Aorta (tissue), 5 donors: ENCODE results near the gene SRP68. TPM values are rescaled to one million over a fixed set of nuclear protein-coding genes. Genes with fewer than 3 reads are reported as not detected.

Experiments used
- ATAC-seq: fragments of 200-7000 bp; cut with Tn5 transposase; one replicate; pipeline ENCODE4 v1.9.1; 2022; ENCODE audit warnings: moderate library complexity; ENCODE audit not compliant: low FRiP score
- DNase-seq, 2 donors: peaks; one replicate each; pipeline ENCODE4 v3.0.0-alpha.2; 2020
- H3K27ac ChIP-seq, 2 donors: one replicate each; pipeline ENCODE4 v1.5.1; 2013; ENCODE audit warnings: low read length in 2 of 2, mild to moderate bottlenecking in 2 of 2, moderate library complexity in 2 of 2, control low read depth in 1 of 2, inconsistent platforms in 1 of 2, low read depth in 1 of 2
- H3K27me3 ChIP-seq, 2 donors: one replicate each; pipeline ENCODE4 v1.6.1; 2013; ENCODE audit warnings: control low read depth in 1 of 2, low read length in 1 of 2, mild to moderate bottlenecking in 1 of 2, moderate library complexity in 1 of 2; ENCODE audit not compliant: insufficient read depth in 2 of 2, control insufficient read depth in 1 of 2
- H3K36me3 ChIP-seq, 2 donors: one replicate each; pipeline ENCODE4 v1.6.1; 2013; ENCODE audit warnings: control low read depth in 1 of 2, low read length in 1 of 2, mild to moderate bottlenecking in 1 of 2; ENCODE audit not compliant: insufficient read depth in 2 of 2, control insufficient read depth in 1 of 2
- H3K4me1 ChIP-seq, 2 donors: one replicate each; pipeline ENCODE4 v1.6.1; 2013; ENCODE audit warnings: low read length in 2 of 2, control low read depth in 1 of 2, mild to moderate bottlenecking in 1 of 2, moderate library complexity in 1 of 2; ENCODE audit not compliant: insufficient read depth in 2 of 2, control insufficient read depth in 1 of 2
- H3K4me3 ChIP-seq, 2 donors: one replicate each; pipeline ENCODE4 v1.5.1; 2013; ENCODE audit warnings: low read length in 2 of 2, control low read depth in 1 of 2, mild to moderate bottlenecking in 1 of 2
- H3K9me3 ChIP-seq: one replicate; pipeline ENCODE4 v1.6.1; 2013; ENCODE audit warnings: mild to moderate bottlenecking, low read length; ENCODE audit not compliant: control insufficient read depth
- WGBS, 2 donors: extraction: QIAGEN DNeasy Blood & Tissue Kit; methylation state at CpG; one replicate each; pipeline ENCODE4 v1.1.7; 2013; 5-methylcytosine and 5-hydroxymethylcytosine counted together
- intact Hi-C, 2 donors: fragments of 100-400 bp; cut with DNase I; formaldehyde crosslinking; loops; one replicate each; pipeline versions ENCODE4 v1.14.2 to v1.15.0; 2022
- polyA plus RNA-seq, 2 donors: library from polyadenylated mRNA; stranded (reverse); fragments of 200-250 nt; gene quantifications; one replicate each; pipeline ENCODE4 v1.2.3, GENCODE V29; 2013
- total RNA-seq, 2 donors: library from RNA; stranded (reverse); fragmentation: NEBNext Ultra II Directional; extraction: Animal tissue kit (Norgen Biotek cat#: 25700); gene quantifications; one replicate each; pipeline ENCODE4 v1.2.1, GENCODE V29; 2021
- donor health status: healthy with polysubstance abuse.
- donor health status: Bipolar disorder and iron deficiency.
- donor health status: DM: no; HTN: no; CAD: no.
- donor health status: DM: no; HTN: no; CAD: no.
- donor health status: DM: yes; HTN: yes; CAD: no.

The SRP68 gene
- total and polyA plus RNA-seq, 4 donors = 35.1 to 60.9 (median 49.7) TPM

DNA sequence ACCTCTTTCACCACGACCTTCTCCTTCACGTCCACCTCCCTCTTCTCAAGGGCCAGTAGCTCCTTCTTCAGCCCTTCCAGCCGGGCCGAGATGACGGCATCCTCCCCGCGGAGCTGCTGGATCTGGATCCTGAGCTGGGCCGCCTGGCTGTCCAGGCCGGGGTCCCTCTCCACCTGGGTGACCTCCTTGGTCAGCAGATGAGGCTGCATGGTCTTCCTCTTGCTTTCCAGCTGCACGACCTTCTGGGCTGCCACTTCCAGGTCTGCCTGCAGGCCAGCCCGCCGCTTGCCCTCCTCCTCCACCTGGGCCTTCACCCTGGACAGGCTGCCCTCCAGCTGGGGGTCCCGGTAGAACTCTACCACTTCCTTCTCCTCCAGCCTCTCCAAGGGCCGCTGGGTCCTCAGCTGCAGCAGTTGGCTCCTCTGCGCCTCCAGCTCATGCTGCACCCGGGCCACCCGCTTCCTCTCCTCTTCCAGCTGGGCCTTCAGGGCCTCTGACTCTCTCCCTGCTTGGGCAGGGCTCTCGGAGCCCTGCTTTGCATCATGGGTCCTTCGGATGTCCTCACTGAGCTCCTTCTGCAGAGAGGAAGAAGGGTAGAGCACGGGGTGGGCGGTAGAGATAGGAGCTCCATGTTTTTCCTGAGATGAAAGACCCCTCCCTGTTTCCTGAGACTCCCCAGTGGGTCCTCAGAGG lies 62.2 kb downstream of the SRP68 start:
- H3K4me1 ChIP-seq = no peaks in the 10 kb centered on the region
- H3K9me3 ChIP-seq = no peaks in the 10 kb centered on the region
- no peaks in the 10 kb centered on the region for H3K27me3 ChIP-seq
- WGBS, 2 donors = 88 to 91% methylated on average over 21 of the region's 21 CpGs
- H3K4me3 ChIP-seq = no peak overlapping the region
- no peaks in the 10 kb centered on the region for H3K36me3 ChIP-seq
- DNase-seq (no peak), ATAC-seq (no peak)
- no peak overlapping the region for H3K27ac ChIP-seq
- intact Hi-C loops = loop anchor here in 1 of 2 donors (5.0 kb wide), 1 partner anchor 267 kb away; no protein-coding TSS in a partner anchor

- intact Hi-C loops = no loop called here
- Histone ChIP-seq H3K27me3 (no peaks in the 10 kb centered on the region), H3K9me3 (no peaks in the 10 kb centered on the region), H3K36me3 (no peaks in the 10 kb centered on the region), H3K4me3 (no peak overlapping the region), H3K27ac (no peak overlapping the region), H3K4me1 (no peaks in the 10 kb centered on the region)
- no peak for DNase-seq
- WGBS, 2 donors = 92 to 93% methylated on average over 20 of the region's 20 CpGs
- ATAC-seq = no peak
Observed at GRCh38 chr17:76009447-76009846, 62.9 kb downstream of the SRP68 start.

DNA sequence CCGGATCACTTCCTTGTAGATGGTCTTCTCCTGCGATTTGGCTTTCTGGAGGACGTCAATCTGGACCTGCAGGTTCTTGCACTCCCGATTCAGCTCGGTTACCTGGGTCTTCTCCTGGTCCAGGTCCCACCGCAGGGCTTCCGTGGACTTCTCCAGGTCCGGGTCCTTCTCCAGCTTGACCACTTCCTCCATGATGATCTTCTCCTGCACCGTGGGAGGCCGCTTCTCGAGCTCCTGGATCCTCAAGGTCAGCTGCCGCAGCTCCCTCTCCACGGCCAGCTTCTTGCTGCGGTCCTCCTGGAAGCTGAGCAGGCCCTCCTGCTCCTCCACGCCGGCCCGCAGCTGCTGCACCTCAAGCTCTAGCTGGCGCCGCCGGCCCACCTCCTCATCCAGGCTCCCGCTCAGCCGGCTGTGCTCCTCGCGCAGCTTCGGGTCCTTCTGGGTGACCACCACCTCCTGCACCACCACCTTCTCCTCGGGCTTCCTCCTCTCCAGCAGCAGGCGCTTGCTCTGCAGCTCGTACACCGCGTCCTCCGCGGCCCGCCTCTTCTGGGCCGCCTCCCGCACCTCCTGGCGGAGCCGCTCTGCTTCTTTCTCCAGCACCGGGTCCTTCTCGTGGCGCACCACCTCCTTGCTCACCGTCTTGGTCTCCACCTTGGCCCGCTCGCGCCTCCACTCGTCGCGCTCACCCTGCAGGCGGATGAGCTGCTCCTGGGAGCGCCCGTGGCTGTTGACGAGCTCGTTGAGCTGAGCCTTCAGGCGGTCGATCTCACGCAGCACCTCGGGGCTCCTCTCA lies 63.5 kb downstream of the SRP68 start:
- H3K9me3 ChIP-seq = no peaks in the 10 kb centered on the region
- no peak overlapping the region for H3K4me3 ChIP-seq
- 94 to 95% methylated on average over 56 of the region's 56 CpGs for WGBS, 2 donors
- H3K27ac ChIP-seq = no peak overlapping the region
- DNase-seq = peak in 1 of 2 donors; percentile 73
- no peaks in the 10 kb centered on the region for H3K27me3 ChIP-seq
- intact Hi-C loops = no loop called here
- ATAC-seq = no peak
- H3K36me3 ChIP-seq = no peaks in the 10 kb centered on the region
- H3K4me1 ChIP-seq = no peaks in the 10 kb centered on the region

DNA sequence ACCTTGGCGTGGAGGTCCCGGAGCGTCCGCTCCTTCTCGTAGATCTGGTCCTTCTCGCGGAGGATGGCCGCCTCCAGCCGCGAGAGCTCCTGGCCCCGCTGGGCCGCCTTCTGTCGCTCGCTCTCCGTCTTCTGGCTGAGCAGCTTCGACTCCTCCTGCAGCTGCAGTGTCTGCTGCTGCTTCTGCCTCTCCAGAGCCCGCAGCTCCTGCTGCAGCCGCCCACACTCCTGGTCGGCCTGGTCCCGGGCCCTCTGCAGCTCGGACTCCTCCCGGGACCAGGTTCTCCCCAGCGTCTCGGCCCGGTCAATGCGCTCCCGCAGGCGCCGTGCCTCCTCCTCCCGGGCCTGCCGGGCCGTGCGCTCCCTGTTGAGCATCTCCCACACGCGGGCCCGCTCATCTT lies 64.1 kb downstream of the SRP68 start:
- H3K27me3 ChIP-seq = no peaks in the 10 kb centered on the region
- 93% methylated on average over 36 of the region's 36 CpGs for WGBS, 2 donors
- ATAC-seq (no peak), DNase-seq (no peak)
- intact Hi-C loops = no loop called here
- no peaks in the 10 kb centered on the region for H3K4me1 ChIP-seq
- H3K4me3 ChIP-seq = no peak overlapping the region
- no peak overlapping the region for H3K27ac ChIP-seq
- H3K9me3 ChIP-seq = no peaks in the 10 kb centered on the region
- H3K36me3 ChIP-seq = no peaks in the 10 kb centered on the region

DNA sequence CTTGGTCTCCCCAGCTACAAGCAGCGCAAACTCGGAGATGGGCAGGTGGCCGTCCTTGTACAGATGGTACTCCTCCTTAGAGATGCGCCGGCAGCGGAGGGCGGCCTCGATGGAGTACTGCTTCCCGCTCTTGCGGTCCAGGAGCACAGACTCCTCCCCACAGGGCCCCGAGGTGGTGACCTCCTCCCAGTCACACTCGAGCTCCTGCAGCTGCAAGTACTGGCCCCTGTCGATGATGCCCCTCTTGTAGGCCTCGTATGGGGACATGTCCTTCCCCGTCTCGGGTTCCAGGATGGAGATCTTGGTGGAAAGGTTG lies 64.5 kb downstream of the SRP68 start:
- Histone ChIP-seq H3K27me3 (no peaks in the 10 kb centered on the region), H3K4me1 (no peaks in the 10 kb centered on the region), H3K36me3 (no peaks in the 10 kb centered on the region), H3K9me3 (no peaks in the 10 kb centered on the region), H3K27ac (no peak overlapping the region), H3K4me3 (no peak overlapping the region)
- ATAC-seq = no peak
- DNase-seq = peak in 1 of 2 donors; percentile 74
- intact Hi-C loops = no loop called here
- WGBS, 2 donors = 83 to 88% methylated on average over 16 of the region's 16 CpGs

GRCh38 chr17:76007131-76007849 lies 65.0 kb downstream of the SRP68 start:
- H3K27me3 ChIP-seq = no peaks in the 10 kb centered on the region
- no peak for DNase-seq
- no peaks in the 10 kb centered on the region for H3K4me1 ChIP-seq
- H3K4me3 ChIP-seq = no peak overlapping the region
- H3K27ac ChIP-seq = no peak overlapping the region
- intact Hi-C loops = no loop called here
- no peak for ATAC-seq
- no peaks in the 10 kb centered on the region for H3K9me3 ChIP-seq
- H3K36me3 ChIP-seq = no peaks in the 10 kb centered on the region
- WGBS, 2 donors = 91% methylated on average over 39 of the region's 39 CpGs

- WGBS, 2 donors = 64 to 67% methylated on average over 16 of the region's 16 CpGs
- ATAC-seq = no peak
- DNase-seq = peak; percentile 82 to 89
- no peaks in the 10 kb centered on the region for H3K4me1 ChIP-seq
- H3K27me3 ChIP-seq = no peaks in the 10 kb centered on the region
- intact Hi-C loops = loop anchor here in 1 of 2 donors (2.0 kb wide), 1 partner anchor 101 kb away; the partner anchor contains the start of gene MRPL38
- peaks cover 0 to 1% of the 10 kb centered on the region in 2 donors for H3K36me3 ChIP-seq
- no peak overlapping the region for H3K4me3 ChIP-seq
- no peaks in the 10 kb centered on the region for H3K9me3 ChIP-seq
- H3K27ac ChIP-seq = no peak overlapping the region
Observed at GRCh38 chr17:76005263-76006149, 66.8 kb downstream of the SRP68 start.

- intact Hi-C loops = loop anchor here (2.0 to 5.0 kb wide), 2 partner anchors 98 to 100 kb away; partner anchors contain the start of gene MRPL38 (in 1 of the 2)
- no peaks in the 10 kb centered on the region for H3K4me1 ChIP-seq
- no peak overlapping the region for H3K4me3 ChIP-seq
- WGBS, 2 donors = 78 to 80% methylated on average over 8 of the region's 8 CpGs
- peaks cover 0 to 1% of the 10 kb centered on the region in 2 donors for H3K36me3 ChIP-seq
- no peaks in the 10 kb centered on the region for H3K27me3 ChIP-seq
- no peak overlapping the region for H3K27ac ChIP-seq
- no peaks in the 10 kb centered on the region for H3K9me3 ChIP-seq
- ATAC-seq (no peak), DNase-seq (no peak)
Observed at GRCh38 chr17:76004750-76005262, 67.5 kb downstream of the SRP68 start.
